ENCODE results near the gene DMBT1.

Gene DMBT1

GRCh38 chr10:122646511-122647382, 86.2 kb downstream of the DMBT1 start:
- DNase-seq (ENCODE audit: low read depth in 2 of 2) = no peak

GRCh38 chr10:122647383-122647968, 86.9 kb downstream of the DMBT1 start:
- no peak for DNase-seq (ENCODE audit: low read depth in 2 of 2)

- DNase-seq (ENCODE audit: low read depth in 2 of 2) = peak in 1 of 2 donors; percentile 17
Observed at GRCh38 chr10:122648599-122649428, 88.3 kb downstream of the DMBT1 start.

- DNase-seq (ENCODE audit: low read depth in 2 of 2) = no peak
Observed at GRCh38 chr10:122649903-122650302, 89.3 kb downstream of the DMBT1 start.

GRCh38 chr10:122650331-122650730, 89.8 kb downstream of the DMBT1 start:
- no peak for DNase-seq (ENCODE audit: low read depth in 2 of 2)

GRCh38 chr10:122655524-122656307, 95.2 kb downstream of the DMBT1 start:
- DNase-seq (ENCODE audit: low read depth in 2 of 2) = no peak

GRCh38 chr10:122656308-122656705, 95.8 kb downstream of the DMBT1 start:
- DNase-seq (ENCODE audit: low read depth in 2 of 2) = no peak

GRCh38 chr10:122656741-122657140, 96.2 kb downstream of the DMBT1 start:
- no peak for DNase-seq (ENCODE audit: low read depth in 2 of 2)

- DNase-seq (ENCODE audit: low read depth in 2 of 2) = no peak
Observed at GRCh38 chr10:122657255-122657654, 96.7 kb downstream of the DMBT1 start.

GRCh38 chr10:122657729-122658128, 97.2 kb downstream of the DMBT1 start:
- DNase-seq (ENCODE audit: low read depth in 2 of 2) = no peak

- DNase-seq (ENCODE audit: low read depth in 2 of 2) = no peak
Observed at GRCh38 chr10:122658356-122659049, 97.9 kb downstream of the DMBT1 start.

GRCh38 chr10:122659126-122659525, 98.6 kb downstream of the DMBT1 start:
- no peak for DNase-seq (ENCODE audit: low read depth in 2 of 2)

- DNase-seq (ENCODE audit: low read depth in 2 of 2) = no peak
Observed at GRCh38 chr10:122659651-122660050, 99.1 kb downstream of the DMBT1 start.

- DNase-seq (ENCODE audit: low read depth in 2 of 2) = no peak
Observed at GRCh38 chr10:122660696-122661095, 100.1 kb downstream of the DMBT1 start.

GRCh38 chr10:122662231-122662630, 101.7 kb downstream of the DMBT1 start:
- no peak for DNase-seq (ENCODE audit: low read depth in 2 of 2)

- DNase-seq (ENCODE audit: low read depth in 2 of 2) = no peak
Observed at GRCh38 chr10:122663516-122664130, 103.1 kb downstream of the DMBT1 start.

GRCh38 chr10:122664501-122664900, 103.9 kb downstream of the DMBT1 start:
- DNase-seq (ENCODE audit: low read depth in 2 of 2) = no peak

- no peak for DNase-seq (ENCODE audit: low read depth in 2 of 2)
Observed at GRCh38 chr10:122665329-122665860, 104.8 kb downstream of the DMBT1 start.

- DNase-seq (ENCODE audit: low read depth in 2 of 2) = no peak
Observed at GRCh38 chr10:122665946-122666345, 105.4 kb downstream of the DMBT1 start.

- no peak for DNase-seq (ENCODE audit: low read depth in 2 of 2)
Observed at GRCh38 chr10:122669045-122669444, 108.5 kb downstream of the DMBT1 start.
